ENCODE data around the gene LRP8. TPM values are rescaled to one million over a fixed set of nuclear protein-coding genes. Genes with fewer than 3 reads are reported as not detected.
A peak's percentile ranks its signal among the peaks of the same experiment; 100 is the strongest.

Gene LRP8
- total and polyA plus RNA-seq, 2 experiments from 2014 or later = 27.8 to 71.1 TPM

DNA sequence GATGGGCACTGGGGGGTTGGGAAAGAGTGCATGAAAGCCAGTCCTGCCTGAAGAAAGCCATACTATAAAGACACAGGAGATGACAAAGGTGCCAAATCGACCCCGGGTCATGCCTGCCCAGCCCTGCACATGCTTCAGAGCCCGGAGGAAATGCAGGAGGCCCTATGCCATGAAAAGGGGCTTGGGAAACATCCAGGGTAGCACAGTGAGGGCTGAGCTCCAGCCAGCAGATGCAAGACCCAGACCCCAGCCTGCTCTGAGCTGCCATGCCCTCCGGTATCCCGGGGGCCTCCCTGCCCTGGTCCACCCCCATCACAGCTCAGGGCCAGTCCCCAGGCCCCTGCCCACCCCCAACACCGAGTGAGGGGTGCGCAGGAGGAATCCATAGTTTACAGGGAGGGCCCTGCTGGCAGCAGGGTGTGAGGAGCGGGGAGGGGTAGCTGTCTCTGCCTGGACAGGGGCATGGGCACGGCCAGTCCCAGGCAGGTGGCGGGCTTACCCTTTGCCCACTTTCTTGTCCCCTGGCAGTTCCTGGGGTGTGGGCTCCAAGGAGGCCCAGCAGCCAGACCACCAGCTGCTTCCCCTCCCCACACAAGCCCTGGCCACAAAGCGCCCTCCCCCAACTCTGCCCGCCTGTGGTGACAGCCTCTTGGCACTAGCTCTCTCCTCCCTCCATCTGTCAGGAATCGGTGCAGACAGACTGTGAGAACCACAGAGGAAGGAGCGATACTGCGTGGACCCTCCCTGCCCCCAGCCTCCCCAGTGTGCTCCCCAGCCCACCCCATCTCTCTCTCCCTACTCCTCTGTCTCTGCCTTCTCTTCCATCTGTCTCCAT is 16.8 kb downstream of the LRP8 start:
- H3K79me2 ChIP-seq (replicated peaks; ENCODE audit: insufficient read depth) = peaks cover 58% of the 10 kb centered on the region
- ATAC-seq (no peak), DNase-seq (ENCODE audit: low spot score) (no peak)
- H3K9me2 ChIP-seq (ENCODE audit: insufficient read depth) = no peaks in the 10 kb centered on the region
- Mint-ChIP-seq H3K36me3 (ENCODE audit: low read depth) (peaks cover 87% of the 10 kb centered on the region), H3K27me3 (ENCODE audit: insufficient read depth, low read depth, poor library complexity) (peaks cover 34% of the 10 kb centered on the region), H3K4me3 (no peak overlapping the region), H3K4me1 (peaks cover 63% of the 10 kb centered on the region), H3K9me3 (peaks cover 5% of the 10 kb centered on the region; the same call in 1 of the 3 replicates), H3K27ac (peak overlapping the region; percentile 35)
- H3F3A ChIP-seq (replicated peaks; ENCODE audit: low read depth) = no peaks in the 10 kb centered on the region
- no peak overlapping the region for H3K27ac ChIP-seq (ENCODE audit: low read depth)
- no peak overlapping the region for H3K4me2 ChIP-seq
- H3K4me3 ChIP-seq = no peak overlapping the region
- no peak overlapping the region for H2AFZ ChIP-seq
- peaks cover 35% of the 10 kb centered on the region for H4K20me1 ChIP-seq (replicated peaks; ENCODE audit: insufficient read depth)
- peaks cover 3% of the 10 kb centered on the region; the same call in 1 of the 2 replicates for H3K4me1 ChIP-seq (ENCODE audit: insufficient read depth)
- peaks cover 7% of the 10 kb centered on the region; the same call in 1 of the 2 replicates for H3K36me3 ChIP-seq (ENCODE audit: insufficient read depth)
- H3K27me3 ChIP-seq (ENCODE audit: insufficient read depth) = no peaks in the 10 kb centered on the region
- TF ChIP-seq ZNF331 (CRISPR knock-in tag; IDR thresholded peaks at IDR 0.05; ENCODE audit: low read depth) (no peak), STAT1 (IDR thresholded peaks at IDR 0.05; ENCODE audit: unreplicated experiment) (no peak), NANOG (IDR thresholded peaks at IDR 0.05; ENCODE audit: borderline replicate concordance) (no peak), EZH2phosphoT487 (IDR thresholded peaks at IDR 0.05; ENCODE audit: unreplicated experiment) (no peak), ETS1 (IDR thresholded peaks at IDR 0.05) (no peak), CREB1 (CRISPR knock-in tag; IDR thresholded peaks at IDR 0.05; ENCODE audit: low read depth) (no peak), CTCF (conservative IDR thresholded peaks at IDR 0.05; ENCODE audit: low read depth in 2 of 2) (no peak), REST (IDR thresholded peaks at IDR 0.05; ENCODE audit: unreplicated experiment) (no peak), POLR2AphosphoS5 (IDR thresholded peaks at IDR 0.05; ENCODE audit: low read depth) (no peak)
- TF ChIP-seq, protein P1, sequence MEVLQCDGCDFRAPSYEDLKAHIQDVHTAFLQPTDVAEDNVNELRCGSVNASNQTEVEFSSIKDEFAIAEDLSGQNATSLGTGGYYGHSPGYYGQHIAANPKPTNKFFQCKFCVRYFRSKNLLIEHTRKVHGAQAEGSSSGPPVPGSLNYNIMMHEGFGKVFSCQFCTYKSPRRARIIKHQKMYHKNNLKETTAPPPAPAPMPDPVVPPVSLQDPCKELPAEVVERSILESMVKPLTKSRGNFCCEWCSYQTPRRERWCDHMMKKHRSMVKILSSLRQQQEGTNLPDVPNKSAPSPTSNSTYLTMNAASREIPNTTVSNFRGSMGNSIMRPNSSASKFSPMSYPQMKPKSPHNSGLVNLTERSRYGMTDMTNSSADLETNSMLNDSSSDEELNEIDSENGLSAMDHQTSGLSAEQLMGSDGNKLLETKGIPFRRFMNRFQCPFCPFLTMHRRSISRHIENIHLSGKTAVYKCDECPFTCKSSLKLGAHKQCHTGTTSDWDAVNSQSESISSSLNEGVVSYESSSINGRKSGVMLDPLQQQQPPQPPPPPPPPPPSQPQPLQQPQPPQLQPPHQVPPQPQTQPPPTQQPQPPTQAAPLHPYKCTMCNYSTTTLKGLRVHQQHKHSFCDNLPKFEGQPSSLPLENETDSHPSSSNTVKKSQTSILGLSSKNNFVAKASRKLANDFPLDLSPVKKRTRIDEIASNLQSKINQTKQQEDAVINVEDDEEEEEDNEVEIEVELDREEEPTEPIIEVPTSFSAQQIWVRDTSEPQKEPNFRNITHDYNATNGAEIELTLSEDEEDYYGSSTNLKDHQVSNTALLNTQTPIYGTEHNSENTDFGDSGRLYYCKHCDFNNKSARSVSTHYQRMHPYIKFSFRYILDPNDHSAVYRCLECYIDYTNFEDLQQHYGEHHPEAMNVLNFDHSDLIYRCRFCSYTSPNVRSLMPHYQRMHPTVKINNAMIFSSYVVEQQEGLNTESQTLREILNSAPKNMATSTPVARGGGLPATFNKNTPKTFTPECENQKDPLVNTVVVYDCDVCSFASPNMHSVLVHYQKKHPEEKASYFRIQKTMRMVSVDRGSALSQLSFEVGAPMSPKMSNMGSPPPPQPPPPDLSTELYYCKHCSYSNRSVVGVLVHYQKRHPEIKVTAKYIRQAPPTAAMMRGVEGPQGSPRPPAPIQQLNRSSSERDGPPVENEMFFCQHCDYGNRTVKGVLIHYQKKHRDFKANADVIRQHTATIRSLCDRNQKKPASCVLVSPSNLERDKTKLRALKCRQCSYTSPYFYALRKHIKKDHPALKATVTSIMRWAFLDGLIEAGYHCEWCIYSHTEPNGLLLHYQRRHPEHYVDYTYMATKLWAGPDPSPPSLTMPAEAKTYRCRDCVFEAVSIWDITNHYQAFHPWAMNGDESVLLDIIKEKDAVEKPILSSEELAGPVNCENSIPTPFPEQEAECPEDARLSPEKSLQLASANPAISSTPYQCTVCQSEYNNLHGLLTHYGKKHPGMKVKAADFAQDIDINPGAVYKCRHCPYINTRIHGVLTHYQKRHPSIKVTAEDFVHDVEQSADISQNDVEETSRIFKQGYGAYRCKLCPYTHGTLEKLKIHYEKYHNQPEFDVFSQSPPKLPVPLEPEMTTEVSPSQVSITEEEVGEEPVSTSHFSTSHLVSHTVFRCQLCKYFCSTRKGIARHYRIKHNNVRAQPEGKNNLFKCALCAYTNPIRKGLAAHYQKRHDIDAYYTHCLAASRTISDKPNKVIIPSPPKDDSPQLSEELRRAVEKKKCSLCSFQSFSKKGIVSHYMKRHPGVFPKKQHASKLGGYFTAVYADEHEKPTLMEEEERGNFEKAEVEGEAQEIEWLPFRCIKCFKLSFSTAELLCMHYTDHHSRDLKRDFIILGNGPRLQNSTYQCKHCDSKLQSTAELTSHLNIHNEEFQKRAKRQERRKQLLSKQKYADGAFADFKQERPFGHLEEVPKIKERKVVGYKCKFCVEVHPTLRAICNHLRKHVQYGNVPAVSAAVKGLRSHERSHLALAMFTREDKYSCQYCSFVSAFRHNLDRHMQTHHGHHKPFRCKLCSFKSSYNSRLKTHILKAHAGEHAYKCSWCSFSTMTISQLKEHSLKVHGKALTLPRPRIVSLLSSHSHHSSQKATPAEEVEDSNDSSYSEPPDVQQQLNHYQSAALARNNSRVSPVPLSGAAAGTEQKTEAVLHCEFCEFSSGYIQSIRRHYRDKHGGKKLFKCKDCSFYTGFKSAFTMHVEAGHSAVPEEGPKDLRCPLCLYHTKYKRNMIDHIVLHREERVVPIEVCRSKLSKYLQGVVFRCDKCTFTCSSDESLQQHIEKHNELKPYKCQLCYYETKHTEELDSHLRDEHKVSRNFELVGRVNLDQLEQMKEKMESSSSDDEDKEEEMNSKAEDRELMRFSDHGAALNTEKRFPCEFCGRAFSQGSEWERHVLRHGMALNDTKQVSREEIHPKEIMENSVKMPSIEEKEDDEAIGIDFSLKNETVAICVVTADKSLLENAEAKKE (CRISPR knock-in tag; IDR thresholded peaks at IDR 0.05) = no peak
